GM21528 (cell line): Measurements from ENCODE around the gene JUP.

ENCODE experiments used
- ATAC-seq: cut with Tn5 transposase; IDR thresholded peaks from one replicate; pipeline ENCODE4 v1.9.1; 2021; ENCODE audit warnings: mild to moderate bottlenecking, moderate library complexity; ENCODE audit not compliant: unreplicated experiment, low FRiP score

JUP gene

GRCh38 chr17:41810659-41811548, 24.4 kb upstream of the JUP start:
- ATAC-seq: no peak

- no peak for ATAC-seq
These were observed 20.4 kb upstream of the JUP start for GRCh38 chr17:41806685-41807445.

GRCh38 chr17:41803049-41804020, 16.8 kb upstream of the JUP start:
- ATAC-seq: no peak

GRCh38 chr17:41801374-41802271, 15.1 kb upstream of the JUP start:
- no peak for ATAC-seq

- ATAC-seq: no peak
These were observed 14.3 kb upstream of the JUP start for GRCh38 chr17:41800601-41801373.

- no peak for ATAC-seq
These were observed 12.9 kb upstream of the JUP start for GRCh38 chr17:41799366-41799765.

GRCh38 chr17:41797377-41797776, 10.9 kb upstream of the JUP start:
- no peak for ATAC-seq

- ATAC-seq: no peak
These were observed 9.8 kb upstream of the JUP start for GRCh38 chr17:41796121-41796895.

- no peak for ATAC-seq
These were observed 8.0 kb upstream of the JUP start for GRCh38 chr17:41794540-41794975.

- no peak for ATAC-seq
These were observed 7.5 kb upstream of the JUP start for GRCh38 chr17:41793784-41794539.

- no peak for ATAC-seq
These were observed 6.6 kb upstream of the JUP start for GRCh38 chr17:41792845-41793783.

- ATAC-seq: no peak
These were observed 509 bp upstream of the JUP start for GRCh38 chr17:41787021-41787418.

GRCh38 chr17:41785859-41786226, 668 bp downstream of the JUP start:
- no peak for ATAC-seq

GRCh38 chr17:41785091-41785858, 1.2 kb downstream of the JUP start:
- ATAC-seq: no peak

GRCh38 chr17:41784207-41784744, 2.2 kb downstream of the JUP start:
- no peak for ATAC-seq
